Activated CD4-positive, CD25-positive, alpha-beta regulatory T cell treated with anti-CD3 and anti-CD28 coated beads, Interleukin-2, amount 50 U/mL, for 24 hours (primary cell): Measurements from ENCODE around the gene EPHA4.
A peak's percentile ranks its signal among the peaks of the same experiment; 100 is the strongest.

Experiments used
- ATAC-seq, 2 donors: fragments of 150-1000 bp; cut with Tn5 transposase; one replicate each; pipeline ENCODE4 v1.10.0; 2021; ENCODE audit warnings: mild to moderate bottlenecking in 1 of 2, moderate library complexity in 1 of 2

Gene EPHA4

GRCh38 chr2:221571551-221572218 is 419 bp downstream of the EPHA4 start:
- ATAC-seq = peak; percentile 2 to 7

GRCh38 chr2:221571025-221571550 is 1.0 kb downstream of the EPHA4 start:
- peak in 1 of 2 donors; percentile 4 for ATAC-seq

GRCh38 chr2:221570321-221570935 is 1.7 kb downstream of the EPHA4 start:
- ATAC-seq = no peak

- ATAC-seq = no peak
These were observed 2.2 kb downstream of the EPHA4 start for GRCh38 chr2:221569871-221570270.

- ATAC-seq = no peak
These were observed 2.7 kb downstream of the EPHA4 start for GRCh38 chr2:221569425-221569845.

- no peak for ATAC-seq
These were observed 3.8 kb downstream of the EPHA4 start for GRCh38 chr2:221568299-221568698.

GRCh38 chr2:221567809-221568208 is 4.3 kb downstream of the EPHA4 start:
- no peak for ATAC-seq

GRCh38 chr2:221567231-221567760 is 4.8 kb downstream of the EPHA4 start:
- ATAC-seq = no peak

GRCh38 chr2:221563270-221563985 is 8.7 kb downstream of the EPHA4 start:
- ATAC-seq = no peak

- ATAC-seq = no peak
These were observed 9.9 kb downstream of the EPHA4 start for GRCh38 chr2:221562226-221562625.

GRCh38 chr2:221561770-221562169 is 10.3 kb downstream of the EPHA4 start:
- no peak for ATAC-seq

- no peak for ATAC-seq
These were observed 12.1 kb downstream of the EPHA4 start for GRCh38 chr2:221559991-221560390.

- ATAC-seq = no peak
These were observed 14.0 kb downstream of the EPHA4 start for GRCh38 chr2:221558107-221558506.

GRCh38 chr2:221555494-221555846 is 16.6 kb downstream of the EPHA4 start:
- ATAC-seq = no peak

- ATAC-seq = peak; percentile 48 to 67
These were observed 17.2 kb downstream of the EPHA4 start for GRCh38 chr2:221554769-221555493.

- ATAC-seq = no peak
These were observed 18.8 kb downstream of the EPHA4 start for GRCh38 chr2:221553333-221553732.

GRCh38 chr2:221552291-221552690 is 19.8 kb downstream of the EPHA4 start:
- ATAC-seq = no peak

- ATAC-seq = no peak
These were observed 20.2 kb downstream of the EPHA4 start for GRCh38 chr2:221551864-221552263.

- no peak for ATAC-seq
These were observed 23.0 kb downstream of the EPHA4 start for GRCh38 chr2:221549143-221549542.

- no peak for ATAC-seq
These were observed 25.4 kb downstream of the EPHA4 start for GRCh38 chr2:221546505-221547225.

- ATAC-seq = no peak
These were observed 30.9 kb downstream of the EPHA4 start for GRCh38 chr2:221541131-221541735.

- no peak for ATAC-seq
These were observed 32.9 kb downstream of the EPHA4 start for GRCh38 chr2:221539246-221539645.
